HepG2 (cell line): ENCODE measurements around the gene LIPA. TPM values are rescaled to one million over a fixed set of nuclear protein-coding genes. Genes with fewer than 3 reads are reported as not detected.
A peak's percentile ranks its signal among the peaks of the same experiment; 100 is the strongest.

ENCODE experiments used
- ATAD3A ChIP-seq: sonication (generic); formaldehyde crosslinking; IDR thresholded peaks from 2 replicates; pipeline ENCODE4 v1.4.0; 2020; ENCODE audit warnings: missing genetic modification reagents
- FOXA1 ChIP-seq, 2 experiments: fragments of 450-650 bp in 1 of 2; sonication (generic) in 1 of 2; formaldehyde crosslinking in 1 of 2; IDR thresholded peaks; 2 replicates each; pipeline versions ENCODE4 v1.4.0 to v1.6.1; 2016 to 2020; ENCODE audit warnings: missing genetic modification reagents in 1 of 2
- FOXA3 ChIP-seq: IDR thresholded peaks from 2 replicates; pipeline ENCODE4 v1.6.1; 2016; ENCODE audit warnings: missing genetic modification reagents, missing compliant biosample characterization
- FOXC1 ChIP-seq: sonication (generic); formaldehyde crosslinking; IDR thresholded peaks from 2 replicates; pipeline ENCODE4 v1.8.0; 2022; ENCODE audit warnings: mild to moderate bottlenecking, missing genetic modification reagents, borderline replicate concordance
- HMGXB4 ChIP-seq, 2 experiments: sonication (generic) in 1 of 2; formaldehyde crosslinking in 1 of 2; IDR thresholded peaks; 2 replicates each; pipeline versions ENCODE4 v1.4.0 to v1.6.1; 2018 to 2020; ENCODE audit warnings: missing genetic modification reagents in 2 of 2, borderline replicate concordance in 1 of 2, low read depth in 1 of 2, mild to moderate bottlenecking in 1 of 2, missing biosample characterization in 1 of 2
- KLF9 ChIP-seq: IDR thresholded peaks from 2 replicates; pipeline ENCODE4 v1.6.1; 2016; ENCODE audit warnings: low read depth
- MATR3 ChIP-seq: sonication (generic); formaldehyde crosslinking; IDR thresholded peaks from 2 replicates; pipeline ENCODE4 v1.4.0; 2020; ENCODE audit warnings: missing genetic modification reagents
- MEIS1 ChIP-seq: sonication (generic); formaldehyde crosslinking; IDR thresholded peaks from 2 replicates; pipeline ENCODE4 v1.9.0; 2021; ENCODE audit warnings: mild to moderate bottlenecking, missing genetic modification reagents, moderate library complexity, borderline replicate concordance
- MTF1 ChIP-seq: sonication (generic); formaldehyde crosslinking; IDR thresholded peaks from 2 replicates; pipeline ENCODE4 v1.5.0; 2020; ENCODE audit warnings: missing genetic modification reagents
- NCOA1 ChIP-seq: sonication (generic); formaldehyde crosslinking; IDR thresholded peaks from 2 replicates; pipeline ENCODE4 v1.9.0; 2021; ENCODE audit warnings: missing genetic modification reagents
- NFKBIZ ChIP-seq: IDR thresholded peaks from 2 replicates; pipeline ENCODE4 v1.6.1; 2018; ENCODE audit warnings: missing genetic modification reagents, missing compliant biosample characterization
- PHF8 ChIP-seq: sonication (generic); formaldehyde crosslinking; IDR thresholded peaks from 2 replicates; pipeline ENCODE4 v1.5.0; 2020; ENCODE audit warnings: missing genetic modification reagents
- TBX2 ChIP-seq: sonication (generic); formaldehyde crosslinking; IDR thresholded peaks from 2 replicates; pipeline ENCODE4 v1.5.0; 2020; ENCODE audit warnings: missing genetic modification reagents, mild to moderate bottlenecking, borderline replicate concordance
- ZNF318 ChIP-seq: sonication (generic); formaldehyde crosslinking; IDR thresholded peaks from 2 replicates; pipeline ENCODE4 v1.4.0; 2020; ENCODE audit warnings: mild to moderate bottlenecking, missing genetic modification reagents
- ZNF747 ChIP-seq: sonication (generic); formaldehyde crosslinking; IDR thresholded peaks from 2 replicates; pipeline ENCODE4 v1.8.1; 2023; ENCODE audit warnings: missing genetic modification reagents, mild to moderate bottlenecking, borderline replicate concordance
- polyA plus RNA-seq, 8 experiments: library from polyadenylated mRNA; depleted of rRNA in 3 of 8; stranded (reverse) in 7 of 8; unstranded in 1 of 8; fragments of >200 nt; fragmentation: Illumina TruSeq in 4 of 8; extraction: Trizol in 4 of 8; gene quantifications; 2 replicates each; pipeline versions ENCODE4 v1.2.1 to v1.2.3, GENCODE V29; 2011 to 2016; ENCODE audit warnings: low read depth in 4 of 8, missing spikeins in 1 of 8, mixed read lengths in 1 of 8; ENCODE audit not compliant: insufficient read depth in 1 of 8
- total RNA-seq, 5 experiments: library from RNA; depleted of rRNA; stranded (reverse); fragments of >200 nt; fragmentation: Illumina TruSeq; extraction: Trizol; gene quantifications; 2 replicates each; pipeline ENCODE4 v1.2.3, GENCODE V29; 2016; ENCODE audit warnings: low read depth in 1 of 5
- TF ChIP-seq, protein P1 (sequence below): sonication (generic); formaldehyde crosslinking; IDR thresholded peaks from 2 replicates; pipeline ENCODE4 v1.9.0; 2021; ENCODE audit warnings: missing genetic modification reagents, mild to moderate bottlenecking, borderline replicate concordance
- TF ChIP-seq, protein P2 (sequence below): sonication (generic); formaldehyde crosslinking; IDR thresholded peaks from 2 replicates; pipeline ENCODE4 v1.4.0; 2020; ENCODE audit warnings: mild to moderate bottlenecking, low read depth, missing genetic modification reagents
- TF ChIP-seq, protein P3 (sequence below): sonication (generic); formaldehyde crosslinking; IDR thresholded peaks from 2 replicates; pipeline ENCODE4 v1.4.0; 2020; ENCODE audit warnings: missing genetic modification reagents

Gene LIPA
- total and polyA plus RNA-seq, 2 of the 13 experiments (the other 11 are each of a cell fraction or from before 2014, with no cell fraction given): 57.1 to 79.5 TPM

DNA sequence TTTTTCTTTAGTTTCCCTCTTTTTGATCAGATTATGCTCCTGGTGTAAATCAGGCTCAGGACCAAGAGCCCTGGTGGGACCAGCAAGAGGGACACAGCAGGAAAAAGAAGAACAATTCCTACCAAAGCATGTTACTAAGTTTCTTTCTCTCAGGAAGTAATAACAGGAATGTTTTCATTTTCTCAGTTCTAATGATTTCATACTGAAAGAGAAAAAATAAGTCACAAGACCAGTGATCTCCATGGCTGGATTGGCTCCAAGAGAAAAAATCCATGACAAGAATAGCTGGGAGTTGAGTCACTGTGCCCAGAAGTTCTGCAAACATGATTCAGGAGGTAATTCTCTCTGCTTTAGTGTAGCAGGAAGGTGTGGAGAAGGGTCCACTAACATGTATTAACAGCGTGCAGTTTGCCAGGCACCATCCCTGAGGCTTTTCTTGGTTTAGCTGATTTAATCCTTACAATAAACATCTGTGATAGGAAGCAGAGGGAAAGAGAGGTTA is 26.5 kb upstream of the LIPA start (continued):
- TF ChIP-seq HMGXB4 (CRISPR knock-in tag; IDR thresholded peaks at IDR 0.05; ENCODE audit: borderline replicate concordance in 1 of 2, low read depth in 1 of 2): no peak; a peak in 1 of 4 replicates
- TF ChIP-seq MTF1: no peak
- TF ChIP-seq MEIS1: no peak
- TF ChIP-seq PHF8 (CRISPR knock-in tag): no peak
- no peak for TF ChIP-seq NFKBIZ (CRISPR knock-in tag)
- no peak for TF ChIP-seq KLF9 (CRISPR knock-in tag)
- no peak for TF ChIP-seq FOXC1 (CRISPR knock-in tag)
- TF ChIP-seq, protein P1, sequence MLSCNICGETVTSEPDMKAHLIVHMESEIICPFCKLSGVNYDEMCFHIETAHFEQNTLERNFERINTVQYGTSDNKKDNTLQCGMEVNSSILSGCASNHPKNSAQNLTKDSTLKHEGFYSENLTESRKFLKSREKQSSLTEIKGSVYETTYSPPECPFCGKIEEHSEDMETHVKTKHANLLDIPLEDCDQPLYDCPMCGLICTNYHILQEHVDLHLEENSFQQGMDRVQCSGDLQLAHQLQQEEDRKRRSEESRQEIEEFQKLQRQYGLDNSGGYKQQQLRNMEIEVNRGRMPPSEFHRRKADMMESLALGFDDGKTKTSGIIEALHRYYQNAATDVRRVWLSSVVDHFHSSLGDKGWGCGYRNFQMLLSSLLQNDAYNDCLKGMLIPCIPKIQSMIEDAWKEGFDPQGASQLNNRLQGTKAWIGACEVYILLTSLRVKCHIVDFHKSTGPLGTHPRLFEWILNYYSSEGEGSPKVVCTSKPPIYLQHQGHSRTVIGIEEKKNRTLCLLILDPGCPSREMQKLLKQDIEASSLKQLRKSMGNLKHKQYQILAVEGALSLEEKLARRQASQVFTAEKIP (CRISPR knock-in tag): no peak
- no peak for TF ChIP-seq ZNF318 (CRISPR knock-in tag)
- no peak for TF ChIP-seq MATR3
- TF ChIP-seq NCOA1 (CRISPR knock-in tag): no peak
- no peak for TF ChIP-seq ATAD3A
- no peak for TF ChIP-seq TBX2
- peak; percentile 40 for TF ChIP-seq FOXA3 (CRISPR knock-in tag)
- no peak for TF ChIP-seq ZNF747
- TF ChIP-seq, protein P2, sequence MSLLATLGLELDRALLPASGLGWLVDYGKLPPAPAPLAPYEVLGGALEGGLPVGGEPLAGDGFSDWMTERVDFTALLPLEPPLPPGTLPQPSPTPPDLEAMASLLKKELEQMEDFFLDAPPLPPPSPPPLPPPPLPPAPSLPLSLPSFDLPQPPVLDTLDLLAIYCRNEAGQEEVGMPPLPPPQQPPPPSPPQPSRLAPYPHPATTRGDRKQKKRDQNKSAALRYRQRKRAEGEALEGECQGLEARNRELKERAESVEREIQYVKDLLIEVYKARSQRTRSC (CRISPR knock-in tag): no peak
- no peak for TF ChIP-seq FOXA1 (IDR thresholded peaks at IDR 0.05)
- no peak for TF ChIP-seq FOXA1 (CRISPR knock-in tag; IDR thresholded peaks at IDR 0.05)
- TF ChIP-seq, protein P3, sequence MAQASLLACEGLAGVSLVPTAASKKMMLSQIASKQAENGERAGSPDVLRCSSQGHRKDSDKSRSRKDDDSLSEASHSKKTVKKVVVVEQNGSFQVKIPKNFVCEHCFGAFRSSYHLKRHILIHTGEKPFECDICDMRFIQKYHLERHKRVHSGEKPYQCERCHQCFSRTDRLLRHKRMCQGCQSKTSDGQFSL (CRISPR knock-in tag): no peak
